HepG2 (cell line): ENCODE data around the gene RAC3. TPM values are rescaled to one million over a fixed set of nuclear protein-coding genes. Genes with fewer than 3 reads are reported as not detected.
A peak's percentile ranks its signal among the peaks of the same experiment; 100 is the strongest.

ENCODE experiments used
- HNRNPK ChIP-seq: fragments of 200-400 bp; formaldehyde crosslinking; IDR thresholded peaks from 2 replicates; pipeline ENCODE4 v1.6.1; 2018; ENCODE audit warnings: low read length, low read depth, moderate library complexity, mild to moderate bottlenecking; ENCODE audit not compliant: poor library complexity, severe bottlenecking
- KLF12 ChIP-seq: sonication (generic); formaldehyde crosslinking; IDR thresholded peaks from 2 replicates; pipeline ENCODE4 v1.4.0; 2020; ENCODE audit warnings: missing genetic modification reagents, borderline replicate concordance
- PHB2 ChIP-seq: fragments of 450-650 bp; IDR thresholded peaks from 2 replicates; pipeline ENCODE4 v1.6.1; 2018; ENCODE audit not compliant: partially characterized antibody
- POLR2AphosphoS5 ChIP-seq: IDR thresholded peaks from 2 replicates; pipeline ENCODE4 v1.6.1; 2012; ENCODE audit warnings: low read depth, low read length
- SMARCC2 ChIP-seq: fragments of 450-650 bp; IDR thresholded peaks from 2 replicates; pipeline ENCODE4 v1.6.1; 2017; ENCODE audit warnings: antibody characterized with exemption, mild to moderate bottlenecking
- SNAPC4 ChIP-seq: sonication (generic); formaldehyde crosslinking; IDR thresholded peaks from 2 replicates; pipeline ENCODE4 v1.4.0; 2020; ENCODE audit warnings: mild to moderate bottlenecking, missing genetic modification reagents
- TFDP1 ChIP-seq: IDR thresholded peaks from 2 replicates; pipeline ENCODE4 v1.6.1; 2016; ENCODE audit warnings: missing compliant biosample characterization, missing genetic modification reagents, borderline replicate concordance
- TP53 ChIP-seq: sonication (generic); formaldehyde crosslinking; conservative IDR thresholded peaks from 2 replicates; pipeline ENCODE4 v1.4.0; 2020; ENCODE audit warnings: missing genetic modification reagents
- polyA plus RNA-seq, 8 experiments: library from polyadenylated mRNA; depleted of rRNA in 3 of 8; stranded (reverse) in 7 of 8; unstranded in 1 of 8; fragments of >200 nt; fragmentation: Illumina TruSeq in 4 of 8; extraction: Trizol in 4 of 8; gene quantifications; 2 replicates each; pipeline versions ENCODE4 v1.2.1 to v1.2.3, GENCODE V29; 2011 to 2016; ENCODE audit warnings: low read depth in 4 of 8, missing spikeins in 1 of 8, mixed read lengths in 1 of 8; ENCODE audit not compliant: insufficient read depth in 1 of 8
- total RNA-seq, 5 experiments: library from RNA; depleted of rRNA; stranded (reverse); fragments of >200 nt; fragmentation: Illumina TruSeq; extraction: Trizol; gene quantifications; 2 replicates each; pipeline ENCODE4 v1.2.3, GENCODE V29; 2016; ENCODE audit warnings: low read depth in 1 of 5
- TF ChIP-seq, protein P1 (sequence below): sonication (generic); formaldehyde crosslinking; IDR thresholded peaks from 2 replicates; pipeline ENCODE4 v1.4.0; 2020; ENCODE audit warnings: missing genetic modification reagents, low read depth, mild to moderate bottlenecking, borderline replicate concordance
- TF ChIP-seq, protein P2 (sequence below): sonication (generic); formaldehyde crosslinking; IDR thresholded peaks from 2 replicates; pipeline ENCODE4 v1.5.1; 2020; ENCODE audit warnings: missing genetic modification reagents, mild to moderate bottlenecking, borderline replicate concordance
- TF ChIP-seq, protein P3 (sequence below): sonication (generic); formaldehyde crosslinking; IDR thresholded peaks from 2 replicates; pipeline ENCODE4 v1.4.0; 2020; ENCODE audit warnings: missing genetic modification reagents
- TF ChIP-seq, protein P4 (sequence below): sonication (generic); formaldehyde crosslinking; IDR thresholded peaks from 2 replicates; pipeline ENCODE4 v1.9.0; 2022; ENCODE audit warnings: missing genetic modification reagents, mild to moderate bottlenecking, borderline replicate concordance
- TF ChIP-seq, protein P5 (sequence below): IDR thresholded peaks from 2 replicates; pipeline ENCODE4 v1.6.1; 2018; ENCODE audit warnings: missing genetic modification reagents, mild to moderate bottlenecking, missing compliant biosample characterization

Gene RAC3
- total and polyA plus RNA-seq, 2 of the 13 experiments (the other 11 are each of a cell fraction or from before 2014, with no cell fraction given) = 10.5 to 21.3 TPM

DNA sequence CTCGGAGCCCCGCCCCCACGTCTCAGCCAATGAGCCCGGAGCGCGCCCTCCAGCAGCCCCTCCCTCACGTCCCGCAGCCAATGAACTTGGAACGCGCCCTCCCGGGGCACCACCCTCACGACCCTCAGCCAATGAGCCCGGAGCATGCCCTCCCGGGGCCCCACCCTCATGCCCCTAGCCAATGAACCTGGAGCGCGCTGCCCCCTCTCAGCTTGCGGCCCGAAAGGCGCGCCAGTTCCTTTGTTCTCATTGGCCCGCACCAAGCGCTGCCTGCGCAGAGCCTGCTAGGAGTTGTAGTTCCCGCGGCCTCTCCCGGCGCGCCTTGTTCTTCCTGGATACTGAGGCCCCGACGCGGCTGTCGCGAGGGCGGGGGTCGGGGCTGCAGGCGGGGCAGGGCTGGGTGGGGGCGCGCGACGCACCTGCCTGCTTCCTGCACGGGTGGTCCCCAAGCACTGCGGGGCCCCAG, 8.5 kb upstream of the RAC3 start, which contains the start of gene LRRC45 (continued):
- TF ChIP-seq SNAPC4 (CRISPR knock-in tag) = no peak
- TF ChIP-seq SMARCC2 = no peak
- TF ChIP-seq, protein P1, sequence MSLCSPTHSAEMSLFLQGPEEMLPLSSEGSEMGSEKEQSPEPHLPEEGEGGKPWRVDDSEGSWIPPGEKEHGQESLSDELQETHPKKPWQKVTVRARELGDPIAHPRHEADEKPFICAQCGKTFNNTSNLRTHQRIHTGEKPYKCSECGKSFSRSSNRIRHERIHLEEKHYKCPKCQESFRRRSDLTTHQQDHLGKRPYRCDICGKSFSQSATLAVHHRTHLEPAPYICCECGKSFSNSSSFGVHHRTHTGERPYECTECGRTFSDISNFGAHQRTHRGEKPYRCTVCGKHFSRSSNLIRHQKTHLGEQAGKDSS (CRISPR knock-in tag) = no peak
- no peak for TF ChIP-seq TP53 (CRISPR knock-in tag)
- no peak for TF ChIP-seq PHB2
- TF ChIP-seq, protein P2, sequence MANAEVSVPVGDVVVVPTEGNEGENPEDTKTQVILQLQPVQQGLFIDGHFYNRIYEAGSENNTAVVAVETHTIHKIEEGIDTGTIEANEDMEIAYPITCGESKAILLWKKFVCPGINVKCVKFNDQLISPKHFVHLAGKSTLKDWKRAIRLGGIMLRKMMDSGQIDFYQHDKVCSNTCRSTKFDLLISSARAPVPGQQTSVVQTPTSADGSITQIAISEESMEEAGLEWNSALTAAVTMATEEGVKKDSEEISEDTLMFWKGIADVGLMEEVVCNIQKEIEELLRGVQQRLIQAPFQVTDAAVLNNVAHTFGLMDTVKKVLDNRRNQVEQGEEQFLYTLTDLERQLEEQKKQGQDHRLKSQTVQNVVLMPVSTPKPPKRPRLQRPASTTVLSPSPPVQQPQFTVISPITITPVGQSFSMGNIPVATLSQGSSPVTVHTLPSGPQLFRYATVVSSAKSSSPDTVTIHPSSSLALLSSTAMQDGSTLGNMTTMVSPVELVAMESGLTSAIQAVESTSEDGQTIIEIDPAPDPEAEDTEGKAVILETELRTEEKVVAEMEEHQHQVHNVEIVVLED = peak; percentile 92
- TF ChIP-seq KLF12 (CRISPR knock-in tag) = no peak; the same call in 1 of the 2 replicates
- TF ChIP-seq, protein P3, sequence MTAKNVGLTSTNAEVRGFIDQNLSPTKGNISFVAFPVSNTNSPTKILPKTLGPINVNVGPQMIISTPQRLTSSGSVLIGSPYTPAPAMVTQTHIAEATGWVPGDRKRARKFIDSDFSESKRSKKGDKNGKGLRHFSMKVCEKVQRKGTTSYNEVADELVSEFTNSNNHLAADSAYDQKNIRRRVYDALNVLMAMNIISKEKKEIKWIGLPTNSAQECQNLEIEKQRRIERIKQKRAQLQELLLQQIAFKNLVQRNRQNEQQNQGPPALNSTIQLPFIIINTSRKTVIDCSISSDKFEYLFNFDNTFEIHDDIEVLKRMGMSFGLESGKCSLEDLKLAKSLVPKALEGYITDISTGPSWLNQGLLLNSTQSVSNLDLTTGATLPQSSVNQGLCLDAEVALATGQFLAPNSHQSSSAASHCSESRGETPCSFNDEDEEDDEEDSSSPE (CRISPR knock-in tag) = peak; percentile 99
- TF ChIP-seq, protein P4, sequence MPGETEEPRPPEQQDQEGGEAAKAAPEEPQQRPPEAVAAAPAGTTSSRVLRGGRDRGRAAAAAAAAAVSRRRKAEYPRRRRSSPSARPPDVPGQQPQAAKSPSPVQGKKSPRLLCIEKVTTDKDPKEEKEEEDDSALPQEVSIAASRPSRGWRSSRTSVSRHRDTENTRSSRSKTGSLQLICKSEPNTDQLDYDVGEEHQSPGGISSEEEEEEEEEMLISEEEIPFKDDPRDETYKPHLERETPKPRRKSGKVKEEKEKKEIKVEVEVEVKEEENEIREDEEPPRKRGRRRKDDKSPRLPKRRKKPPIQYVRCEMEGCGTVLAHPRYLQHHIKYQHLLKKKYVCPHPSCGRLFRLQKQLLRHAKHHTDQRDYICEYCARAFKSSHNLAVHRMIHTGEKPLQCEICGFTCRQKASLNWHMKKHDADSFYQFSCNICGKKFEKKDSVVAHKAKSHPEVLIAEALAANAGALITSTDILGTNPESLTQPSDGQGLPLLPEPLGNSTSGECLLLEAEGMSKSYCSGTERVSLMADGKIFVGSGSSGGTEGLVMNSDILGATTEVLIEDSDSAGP (CRISPR knock-in tag) = 0 out of 2 replicates have a peak, but pooled peaks have one; percentile 5
- TF ChIP-seq TFDP1 = peak; percentile 96
- no peak for TF ChIP-seq HNRNPK
- TF ChIP-seq, protein P5, sequence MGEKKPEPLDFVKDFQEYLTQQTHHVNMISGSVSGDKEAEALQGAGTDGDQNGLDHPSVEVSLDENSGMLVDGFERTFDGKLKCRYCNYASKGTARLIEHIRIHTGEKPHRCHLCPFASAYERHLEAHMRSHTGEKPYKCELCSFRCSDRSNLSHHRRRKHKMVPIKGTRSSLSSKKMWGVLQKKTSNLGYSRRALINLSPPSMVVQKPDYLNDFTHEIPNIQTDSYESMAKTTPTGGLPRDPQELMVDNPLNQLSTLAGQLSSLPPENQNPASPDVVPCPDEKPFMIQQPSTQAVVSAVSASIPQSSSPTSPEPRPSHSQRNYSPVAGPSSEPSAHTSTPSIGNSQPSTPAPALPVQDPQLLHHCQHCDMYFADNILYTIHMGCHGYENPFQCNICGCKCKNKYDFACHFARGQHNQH (CRISPR knock-in tag) = 0 out of 2 replicates have a peak, but pooled peaks have one; percentile 8
- no peak for TF ChIP-seq POLR2AphosphoS5
